ENCODE data around the gene TMEM94.

DNA sequence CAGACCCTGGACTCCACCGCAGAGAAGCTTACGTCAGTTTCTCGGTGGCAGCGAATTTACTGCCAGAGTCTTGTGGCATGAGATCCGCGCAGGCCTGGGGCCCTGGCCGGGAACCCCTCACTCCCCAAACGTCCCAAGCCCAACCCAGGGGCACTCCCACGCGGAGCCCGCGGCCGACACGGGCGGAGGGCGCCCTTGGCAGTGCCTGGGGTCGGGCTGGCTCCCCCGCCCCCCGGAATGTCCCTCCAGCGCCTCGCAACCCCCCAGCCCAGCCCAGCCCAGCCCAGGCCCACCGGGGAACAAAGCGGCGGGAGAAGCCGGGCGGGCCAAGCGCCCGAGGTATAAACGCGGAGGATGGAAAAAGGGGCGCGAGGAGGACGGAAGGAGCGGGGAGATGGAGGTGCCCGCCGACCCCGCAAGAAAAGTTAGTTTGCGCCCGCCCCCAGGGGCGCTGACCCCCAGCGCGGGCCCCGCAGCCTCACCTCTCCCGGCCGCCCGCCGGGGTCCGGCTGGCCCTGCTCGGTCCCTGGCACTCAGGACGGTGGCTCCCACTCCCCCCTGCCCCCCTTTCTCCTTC is 58.6 kb downstream of the TMEM94 start:
- TF ChIP-seq, protein P1, sequence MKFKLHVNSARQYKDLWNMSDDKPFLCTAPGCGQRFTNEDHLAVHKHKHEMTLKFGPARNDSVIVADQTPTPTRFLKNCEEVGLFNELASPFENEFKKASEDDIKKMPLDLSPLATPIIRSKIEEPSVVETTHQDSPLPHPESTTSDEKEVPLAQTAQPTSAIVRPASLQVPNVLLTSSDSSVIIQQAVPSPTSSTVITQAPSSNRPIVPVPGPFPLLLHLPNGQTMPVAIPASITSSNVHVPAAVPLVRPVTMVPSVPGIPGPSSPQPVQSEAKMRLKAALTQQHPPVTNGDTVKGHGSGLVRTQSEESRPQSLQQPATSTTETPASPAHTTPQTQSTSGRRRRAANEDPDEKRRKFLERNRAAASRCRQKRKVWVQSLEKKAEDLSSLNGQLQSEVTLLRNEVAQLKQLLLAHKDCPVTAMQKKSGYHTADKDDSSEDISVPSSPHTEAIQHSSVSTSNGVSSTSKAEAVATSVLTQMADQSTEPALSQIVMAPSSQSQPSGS (tag by site-specific recombination; IDR thresholded peaks at IDR 0.05; ENCODE audit: low read depth): no peak
- TF ChIP-seq, protein P2, sequence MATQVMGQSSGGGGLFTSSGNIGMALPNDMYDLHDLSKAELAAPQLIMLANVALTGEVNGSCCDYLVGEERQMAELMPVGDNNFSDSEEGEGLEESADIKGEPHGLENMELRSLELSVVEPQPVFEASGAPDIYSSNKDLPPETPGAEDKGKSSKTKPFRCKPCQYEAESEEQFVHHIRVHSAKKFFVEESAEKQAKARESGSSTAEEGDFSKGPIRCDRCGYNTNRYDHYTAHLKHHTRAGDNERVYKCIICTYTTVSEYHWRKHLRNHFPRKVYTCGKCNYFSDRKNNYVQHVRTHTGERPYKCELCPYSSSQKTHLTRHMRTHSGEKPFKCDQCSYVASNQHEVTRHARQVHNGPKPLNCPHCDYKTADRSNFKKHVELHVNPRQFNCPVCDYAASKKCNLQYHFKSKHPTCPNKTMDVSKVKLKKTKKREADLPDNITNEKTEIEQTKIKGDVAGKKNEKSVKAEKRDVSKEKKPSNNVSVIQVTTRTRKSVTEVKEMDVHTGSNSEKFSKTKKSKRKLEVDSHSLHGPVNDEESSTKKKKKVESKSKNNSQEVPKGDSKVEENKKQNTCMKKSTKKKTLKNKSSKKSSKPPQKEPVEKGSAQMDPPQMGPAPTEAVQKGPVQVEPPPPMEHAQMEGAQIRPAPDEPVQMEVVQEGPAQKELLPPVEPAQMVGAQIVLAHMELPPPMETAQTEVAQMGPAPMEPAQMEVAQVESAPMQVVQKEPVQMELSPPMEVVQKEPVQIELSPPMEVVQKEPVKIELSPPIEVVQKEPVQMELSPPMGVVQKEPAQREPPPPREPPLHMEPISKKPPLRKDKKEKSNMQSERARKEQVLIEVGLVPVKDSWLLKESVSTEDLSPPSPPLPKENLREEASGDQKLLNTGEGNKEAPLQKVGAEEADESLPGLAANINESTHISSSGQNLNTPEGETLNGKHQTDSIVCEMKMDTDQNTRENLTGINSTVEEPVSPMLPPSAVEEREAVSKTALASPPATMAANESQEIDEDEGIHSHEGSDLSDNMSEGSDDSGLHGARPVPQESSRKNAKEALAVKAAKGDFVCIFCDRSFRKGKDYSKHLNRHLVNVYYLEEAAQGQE (tag by site-specific recombination; IDR thresholded peaks at IDR 0.05): no peak
- TF ChIP-seq ZBTB20 (tag by site-specific recombination; IDR thresholded peaks at IDR 0.05) (peak; percentile 86), MEIS1 (CRISPR knock-in tag; IDR thresholded peaks at IDR 0.05; ENCODE audit: borderline replicate concordance) (no peak), ZNF394 (tag by site-specific recombination; IDR thresholded peaks at IDR 0.05; ENCODE audit: borderline replicate concordance) (no peak), ZNF121 (tag by site-specific recombination; IDR thresholded peaks at IDR 0.05) (no peak), TCF7L2 (IDR thresholded peaks at IDR 0.05; ENCODE audit: borderline replicate concordance, low read depth, low read length) (no peak), ZFP69B (tag by site-specific recombination; IDR thresholded peaks at IDR 0.05) (no peak), YY1 (tag by site-specific recombination; IDR thresholded peaks at IDR 0.05) (no peak)
- TF ChIP-seq, protein P3, sequence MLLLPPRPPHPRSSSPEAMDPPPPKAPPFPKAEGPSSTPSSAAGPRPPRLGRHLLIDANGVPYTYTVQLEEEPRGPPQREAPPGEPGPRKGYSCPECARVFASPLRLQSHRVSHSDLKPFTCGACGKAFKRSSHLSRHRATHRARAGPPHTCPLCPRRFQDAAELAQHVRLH (tag by site-specific recombination; IDR thresholded peaks at IDR 0.05): no peak
- TF ChIP-seq, protein P4, sequence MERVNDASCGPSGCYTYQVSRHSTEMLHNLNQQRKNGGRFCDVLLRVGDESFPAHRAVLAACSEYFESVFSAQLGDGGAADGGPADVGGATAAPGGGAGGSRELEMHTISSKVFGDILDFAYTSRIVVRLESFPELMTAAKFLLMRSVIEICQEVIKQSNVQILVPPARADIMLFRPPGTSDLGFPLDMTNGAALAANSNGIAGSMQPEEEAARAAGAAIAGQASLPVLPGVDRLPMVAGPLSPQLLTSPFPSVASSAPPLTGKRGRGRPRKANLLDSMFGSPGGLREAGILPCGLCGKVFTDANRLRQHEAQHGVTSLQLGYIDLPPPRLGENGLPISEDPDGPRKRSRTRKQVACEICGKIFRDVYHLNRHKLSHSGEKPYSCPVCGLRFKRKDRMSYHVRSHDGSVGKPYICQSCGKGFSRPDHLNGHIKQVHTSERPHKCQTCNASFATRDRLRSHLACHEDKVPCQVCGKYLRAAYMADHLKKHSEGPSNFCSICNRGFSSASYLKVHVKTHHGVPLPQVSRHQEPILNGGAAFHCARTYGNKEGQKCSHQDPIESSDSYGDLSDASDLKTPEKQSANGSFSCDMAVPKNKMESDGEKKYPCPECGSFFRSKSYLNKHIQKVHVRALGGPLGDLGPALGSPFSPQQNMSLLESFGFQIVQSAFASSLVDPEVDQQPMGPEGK (tag by site-specific recombination; IDR thresholded peaks at IDR 0.05): no peak
- TF ChIP-seq, protein P5, sequence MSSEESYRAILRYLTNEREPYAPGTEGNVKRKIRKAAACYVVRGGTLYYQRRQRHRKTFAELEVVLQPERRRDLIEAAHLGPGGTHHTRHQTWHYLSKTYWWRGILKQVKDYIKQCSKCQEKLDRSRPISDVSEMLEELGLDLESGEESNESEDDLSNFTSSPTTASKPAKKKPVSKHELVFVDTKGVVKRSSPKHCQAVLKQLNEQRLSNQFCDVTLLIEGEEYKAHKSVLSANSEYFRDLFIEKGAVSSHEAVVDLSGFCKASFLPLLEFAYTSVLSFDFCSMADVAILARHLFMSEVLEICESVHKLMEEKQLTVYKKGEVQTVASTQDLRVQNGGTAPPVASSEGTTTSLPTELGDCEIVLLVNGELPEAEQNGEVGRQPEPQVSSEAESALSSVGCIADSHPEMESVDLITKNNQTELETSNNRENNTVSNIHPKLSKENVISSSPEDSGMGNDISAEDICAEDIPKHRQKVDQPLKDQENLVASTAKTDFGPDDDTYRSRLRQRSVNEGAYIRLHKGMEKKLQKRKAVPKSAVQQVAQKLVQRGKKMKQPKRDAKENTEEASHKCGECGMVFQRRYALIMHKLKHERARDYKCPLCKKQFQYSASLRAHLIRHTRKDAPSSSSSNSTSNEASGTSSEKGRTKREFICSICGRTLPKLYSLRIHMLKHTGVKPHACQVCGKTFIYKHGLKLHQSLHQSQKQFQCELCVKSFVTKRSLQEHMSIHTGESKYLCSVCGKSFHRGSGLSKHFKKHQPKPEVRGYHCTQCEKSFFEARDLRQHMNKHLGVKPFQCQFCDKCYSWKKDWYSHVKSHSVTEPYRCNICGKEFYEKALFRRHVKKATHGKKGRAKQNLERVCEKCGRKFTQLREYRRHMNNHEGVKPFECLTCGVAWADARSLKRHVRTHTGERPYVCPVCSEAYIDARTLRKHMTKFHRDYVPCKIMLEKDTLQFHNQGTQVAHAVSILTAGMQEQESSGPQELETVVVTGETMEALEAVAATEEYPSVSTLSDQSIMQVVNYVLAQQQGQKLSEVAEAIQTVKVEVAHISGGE (tag by site-specific recombination; conservative IDR thresholded peaks at IDR 0.05; ENCODE audit: low read depth): peak; percentile 44
